NK-92 (cell line): Measurements from ENCODE around the gene NFATC2IP.

Experiments
- DNase-seq: peaks from one replicate; lab custom pipeline; 2025; ENCODE audit not compliant: unreplicated experiment; lab: John Stamatoyannopoulos, UW

Gene NFATC2IP

GRCh38 chr16:28950648-28951409 is at the start of gene NFATC2IP:
NFATC2IP (plus strand) TSS chr16:28950937; CDS start chr16:28951012, 75 bp downstream.
- peak; percentile 92 for DNase-seq

- DNase-seq, result no peak
Observed at GRCh38 chr16:28901862-28902261, 48.9 kb upstream of the NFATC2IP start.

DNA sequence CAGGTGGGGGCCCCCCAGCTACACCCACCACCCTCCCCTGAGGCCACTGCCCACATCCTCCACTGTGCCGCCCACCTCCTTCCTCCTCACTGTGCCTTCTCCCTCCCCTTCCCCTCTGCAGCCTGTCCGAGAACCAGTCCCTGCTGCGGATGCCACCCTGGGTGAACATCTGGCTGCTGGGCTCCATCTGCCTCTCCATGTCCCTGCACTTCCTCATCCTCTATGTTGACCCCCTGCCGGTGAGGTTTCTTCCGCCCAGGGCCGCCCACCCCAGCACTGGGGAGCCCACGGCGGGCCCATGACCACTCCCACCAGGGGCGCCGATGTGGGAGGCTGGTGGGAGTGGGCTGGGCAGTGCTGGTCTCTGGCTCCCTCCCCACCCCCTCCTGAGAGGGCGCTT is 47.8 kb upstream of the NFATC2IP start:
- no peak for DNase-seq

DNA sequence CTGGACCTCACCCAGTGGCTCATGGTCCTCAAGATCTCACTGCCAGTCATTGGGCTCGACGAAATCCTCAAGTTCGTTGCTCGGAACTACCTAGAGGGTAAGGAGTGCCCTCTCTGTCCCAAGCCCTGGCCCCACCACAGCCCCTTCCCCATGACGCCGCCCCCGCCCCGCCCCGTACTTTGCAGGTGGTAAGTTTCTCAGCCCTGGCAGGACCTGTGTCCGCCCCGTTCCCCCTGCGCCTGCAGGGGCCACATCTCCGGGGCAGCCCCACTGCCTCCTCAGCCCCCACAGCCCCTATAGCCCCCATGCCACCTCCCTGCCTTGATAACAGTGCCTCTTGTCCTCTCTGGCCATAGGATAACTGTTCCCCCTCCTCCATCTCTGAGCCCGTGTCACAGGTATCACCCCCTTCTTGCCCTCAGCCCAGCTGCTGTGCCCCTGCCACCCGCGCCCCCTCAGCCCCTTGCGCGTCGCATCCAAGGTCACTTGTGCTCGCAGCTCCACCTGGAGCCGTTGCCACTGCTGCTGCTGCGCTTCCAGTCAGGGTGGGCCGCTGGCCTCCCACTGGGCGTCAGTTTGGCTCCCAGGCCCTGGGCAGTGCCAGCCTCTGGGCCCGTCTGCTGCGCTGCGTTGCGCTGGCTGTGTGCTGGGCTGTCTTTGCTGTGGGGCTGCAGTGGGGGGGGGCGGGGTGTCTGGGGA is 47.2 kb upstream of the NFATC2IP start:
- no peak for DNase-seq

- DNase-seq, result no peak
Observed at GRCh38 chr16:28904363-28904762, 46.4 kb upstream of the NFATC2IP start.

GRCh38 chr16:28904828-28905227 is 45.9 kb upstream of the NFATC2IP start:
- DNase-seq, result no peak

DNA sequence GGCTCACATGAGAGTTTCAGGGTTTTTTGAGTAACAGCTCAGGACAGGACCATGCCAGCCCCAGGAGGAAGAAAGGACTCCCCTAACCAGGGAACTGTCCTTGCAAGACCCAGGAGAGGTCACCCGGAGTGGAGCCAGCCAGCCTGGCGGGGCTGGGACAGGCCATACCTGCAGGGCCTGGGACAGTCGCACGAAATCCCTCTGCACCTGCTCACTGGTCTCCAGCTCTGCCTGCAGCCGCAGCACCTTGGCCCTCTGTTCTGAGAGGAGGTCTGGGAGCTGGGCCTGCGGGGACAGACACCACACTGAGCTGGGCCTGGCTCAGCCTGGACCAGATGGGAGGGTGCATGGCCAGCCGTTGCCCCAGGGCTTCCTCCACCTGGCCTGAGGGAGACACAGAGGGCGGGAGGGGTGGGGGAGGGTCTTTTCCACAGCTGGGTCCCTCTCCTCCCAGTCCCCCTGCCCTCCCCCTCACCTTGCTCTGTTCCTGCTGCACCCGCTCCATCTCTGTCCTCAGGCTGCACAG is 45.4 kb upstream of the NFATC2IP start:
- DNase-seq, result no peak

GRCh38 chr16:28905800-28906372 is 44.9 kb upstream of the NFATC2IP start:
- no peak for DNase-seq

- no peak for DNase-seq
Observed at GRCh38 chr16:28910086-28911031, 40.4 kb upstream of the NFATC2IP start.

GRCh38 chr16:28912558-28912957 is 38.2 kb upstream of the NFATC2IP start:
- no peak for DNase-seq

DNA sequence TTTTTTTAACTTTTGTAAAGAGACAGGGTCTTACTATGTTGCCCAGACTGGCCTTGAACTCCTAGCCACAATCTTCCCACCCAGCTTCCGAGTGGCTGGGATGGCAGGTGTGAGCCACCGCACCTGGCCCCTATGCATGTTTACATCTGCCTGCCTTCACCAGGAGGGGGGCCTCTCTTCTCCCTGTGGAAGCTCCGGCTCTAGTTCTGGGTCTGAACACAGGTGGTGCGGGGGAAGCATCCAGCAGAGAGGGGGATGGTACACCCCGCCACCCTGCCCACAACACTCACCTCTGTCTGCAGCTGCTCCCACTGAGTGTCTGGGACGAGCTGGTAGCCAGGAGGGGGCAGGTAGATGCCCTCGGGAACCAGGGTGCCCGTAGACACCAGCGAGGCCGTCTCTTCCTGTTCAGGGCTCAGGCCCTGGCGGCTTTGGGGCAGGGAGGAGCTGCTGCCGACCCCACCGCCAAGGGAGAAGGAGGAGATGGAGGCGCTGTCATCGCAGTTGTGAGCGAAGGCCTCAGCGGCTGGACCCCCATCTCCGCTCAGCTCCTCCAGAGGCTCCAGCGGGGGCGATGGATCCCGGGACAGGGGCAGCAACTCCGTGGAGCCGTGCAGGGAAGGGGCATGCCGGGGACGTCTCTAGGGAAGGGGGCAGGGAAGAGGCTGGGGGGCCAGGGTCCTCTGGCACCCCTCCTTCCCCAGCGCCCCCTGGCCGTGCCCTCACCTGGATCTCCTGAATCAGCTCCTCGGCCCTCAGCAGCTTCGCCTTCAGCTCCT is 36.6 kb upstream of the NFATC2IP start:
- no peak for DNase-seq

DNA sequence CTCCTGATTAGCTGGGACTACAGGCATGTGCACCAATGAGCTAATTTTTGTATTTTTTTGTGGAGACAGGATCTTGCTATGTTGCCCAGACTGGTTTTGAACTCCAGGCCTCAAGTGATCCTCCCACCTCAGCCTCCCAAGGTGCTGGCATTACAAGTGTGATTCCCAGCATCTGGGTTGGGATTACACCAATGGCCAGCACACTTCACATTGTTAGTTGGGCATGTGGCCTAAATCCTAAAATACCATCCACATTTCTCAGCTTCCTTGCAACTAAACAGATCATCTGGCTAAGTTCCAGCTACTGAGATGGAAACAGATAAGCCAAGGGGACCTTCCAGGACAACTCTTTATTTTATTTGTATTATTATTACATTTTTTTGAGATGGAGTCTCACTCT is 35.6 kb upstream of the NFATC2IP start:
- DNase-seq, result no peak

DNA sequence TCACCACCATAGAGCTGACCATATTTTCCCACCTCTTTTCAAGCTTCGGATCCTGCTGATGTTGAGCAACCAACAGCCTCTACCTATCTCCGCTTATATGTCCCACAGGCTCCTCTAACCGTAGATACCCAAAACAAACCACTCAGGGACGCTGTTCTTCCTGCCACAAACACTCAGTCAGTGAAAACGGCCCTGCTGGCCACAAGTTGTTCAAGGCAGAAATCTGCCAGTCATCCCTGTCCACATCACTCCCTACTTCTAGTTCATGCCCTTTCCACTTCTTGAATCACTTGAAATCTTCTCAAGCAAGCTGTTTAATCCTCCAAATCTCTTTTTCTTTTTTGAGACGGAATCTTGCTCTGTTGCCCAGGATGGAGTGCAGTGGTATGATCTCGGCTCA is 33.6 kb upstream of the NFATC2IP start:
- DNase-seq, result no peak

DNA sequence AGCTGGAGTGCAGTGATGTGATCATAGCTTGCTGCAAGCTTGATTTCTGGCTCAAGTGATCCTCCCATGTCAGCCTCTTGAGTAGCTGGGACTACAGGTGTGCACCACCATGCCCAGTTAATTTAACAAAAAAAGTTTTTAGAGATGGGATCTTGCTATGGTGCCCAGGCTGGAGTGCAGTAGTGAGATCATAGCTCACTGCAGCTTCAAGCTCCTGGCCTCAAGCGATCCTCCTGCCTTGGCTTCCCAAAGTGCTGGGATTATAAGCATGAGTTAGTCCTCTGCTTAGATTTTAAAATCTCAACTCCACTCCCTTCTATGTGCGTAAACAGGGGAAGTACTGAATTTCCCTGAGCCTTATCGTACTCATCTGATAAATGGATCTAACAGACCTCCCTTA is 32.0 kb upstream of the NFATC2IP start:
- DNase-seq, result no peak

- no peak for DNase-seq
Observed at GRCh38 chr16:28923231-28923587, 27.5 kb upstream of the NFATC2IP start.

DNA sequence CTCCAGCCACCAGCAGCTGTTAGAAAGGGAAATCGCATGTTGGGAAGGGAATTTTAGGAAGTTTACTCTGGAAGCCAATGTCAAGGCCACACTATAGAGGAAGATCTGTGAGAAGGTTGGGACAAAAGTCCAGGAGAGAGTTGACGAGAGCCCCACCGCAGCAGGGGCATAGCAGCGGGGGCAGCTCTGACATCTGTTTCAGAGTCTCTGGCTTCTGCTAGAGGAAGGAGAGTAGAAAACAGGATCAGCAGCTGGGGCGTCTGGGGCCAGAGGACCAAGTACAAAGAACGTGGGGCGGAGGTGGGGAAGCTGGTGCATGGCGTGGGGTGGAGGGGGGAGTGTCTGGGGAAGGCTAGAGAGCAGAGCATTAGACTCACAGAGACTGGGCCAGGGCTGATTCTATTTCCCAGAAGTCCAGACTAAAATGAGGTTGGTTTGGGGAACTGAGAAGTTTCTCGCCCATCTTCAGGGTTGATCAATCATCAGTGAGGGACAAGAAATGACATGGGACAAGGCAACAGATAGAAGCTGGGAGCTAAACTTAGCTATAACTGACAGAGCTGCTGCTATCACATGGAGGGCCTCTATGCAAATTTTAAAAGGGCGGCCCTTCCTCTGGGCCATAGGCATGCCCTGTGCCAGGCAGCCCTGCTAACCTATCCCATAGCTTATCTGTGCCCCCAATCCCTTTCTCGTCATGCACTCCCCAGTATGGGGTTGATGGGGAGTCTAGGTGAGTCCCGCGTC is 26.9 kb upstream of the NFATC2IP start:
- no peak for DNase-seq

- no peak for DNase-seq
Observed at GRCh38 chr16:28924399-28924761, 26.4 kb upstream of the NFATC2IP start.

- DNase-seq, result peak; percentile 42
Observed at GRCh38 chr16:28924762-28925385, 25.9 kb upstream of the NFATC2IP start, which contains the start of gene RABEP2. RABEP2 (minus strand) TSS chr16:28925238; CDS start chr16:28925163, 75 bp downstream.
